Measurements from ENCODE around the gene TCN1.

The TCN1 gene

DNA sequence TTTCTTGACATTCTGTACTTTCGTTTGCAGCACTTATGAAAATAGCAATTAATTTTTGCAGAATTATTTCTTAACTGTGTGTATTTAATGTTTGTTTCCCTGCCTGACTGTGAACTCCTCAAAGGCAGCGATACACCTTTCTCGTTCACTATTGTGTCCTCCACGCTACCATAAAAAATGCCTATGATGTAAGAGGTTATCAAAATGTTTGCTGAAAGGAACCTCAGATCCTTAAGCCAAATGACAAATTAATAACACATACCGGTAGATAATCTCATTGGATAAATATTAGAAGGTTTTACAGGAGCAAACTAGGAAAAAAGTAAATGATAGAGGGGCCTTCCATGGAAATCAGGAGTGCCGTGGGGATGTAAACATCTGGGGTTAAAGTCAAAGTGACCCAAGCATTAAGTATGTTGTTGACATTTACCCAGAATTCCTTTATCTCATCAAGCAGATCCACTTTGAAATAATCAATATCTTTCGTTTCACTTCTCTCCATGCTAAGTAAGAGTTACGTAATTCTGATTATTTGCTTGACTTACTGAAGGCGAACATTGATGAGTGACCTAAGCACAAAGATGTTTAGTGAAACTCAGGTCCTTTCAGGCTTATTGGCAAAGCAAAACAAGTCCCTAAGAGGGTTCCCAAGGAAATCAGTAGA lies 9.7 kb upstream of the TCN1 start:
- no peak overlapping the region for H3K4me3 ChIP-seq (ENCODE audit: low read depth, low read length)
- TF ChIP-seq, protein P1, sequence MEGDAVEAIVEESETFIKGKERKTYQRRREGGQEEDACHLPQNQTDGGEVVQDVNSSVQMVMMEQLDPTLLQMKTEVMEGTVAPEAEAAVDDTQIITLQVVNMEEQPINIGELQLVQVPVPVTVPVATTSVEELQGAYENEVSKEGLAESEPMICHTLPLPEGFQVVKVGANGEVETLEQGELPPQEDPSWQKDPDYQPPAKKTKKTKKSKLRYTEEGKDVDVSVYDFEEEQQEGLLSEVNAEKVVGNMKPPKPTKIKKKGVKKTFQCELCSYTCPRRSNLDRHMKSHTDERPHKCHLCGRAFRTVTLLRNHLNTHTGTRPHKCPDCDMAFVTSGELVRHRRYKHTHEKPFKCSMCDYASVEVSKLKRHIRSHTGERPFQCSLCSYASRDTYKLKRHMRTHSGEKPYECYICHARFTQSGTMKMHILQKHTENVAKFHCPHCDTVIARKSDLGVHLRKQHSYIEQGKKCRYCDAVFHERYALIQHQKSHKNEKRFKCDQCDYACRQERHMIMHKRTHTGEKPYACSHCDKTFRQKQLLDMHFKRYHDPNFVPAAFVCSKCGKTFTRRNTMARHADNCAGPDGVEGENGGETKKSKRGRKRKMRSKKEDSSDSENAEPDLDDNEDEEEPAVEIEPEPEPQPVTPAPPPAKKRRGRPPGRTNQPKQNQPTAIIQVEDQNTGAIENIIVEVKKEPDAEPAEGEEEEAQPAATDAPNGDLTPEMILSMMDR (IDR thresholded peaks at IDR 0.05; ENCODE audit: borderline replicate concordance, insufficient read depth, low read depth, low read length), result no peak

DNA sequence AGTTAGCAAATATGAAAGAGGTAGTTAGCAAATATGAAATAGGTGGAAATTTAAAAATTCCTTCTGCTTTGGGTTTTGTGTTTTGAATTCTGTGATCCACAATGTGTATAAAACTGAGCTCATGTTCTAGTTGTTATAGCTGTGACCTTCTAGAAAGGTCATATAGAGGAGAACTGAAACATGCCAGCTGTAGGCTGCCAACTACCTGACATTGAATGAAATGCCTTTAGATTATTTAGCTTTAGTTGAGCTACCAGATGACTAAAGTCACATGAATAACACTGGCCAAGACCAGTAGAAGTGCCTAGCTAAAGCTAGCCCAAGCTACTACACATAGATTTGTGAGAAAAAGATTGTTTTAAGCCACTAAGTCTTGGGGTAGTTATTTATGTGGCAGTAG lies 5.8 kb upstream of the TCN1 start:
- TF ChIP-seq, protein P1 (IDR thresholded peaks at IDR 0.05; ENCODE audit: borderline replicate concordance, insufficient read depth, low read depth, low read length), result no peak

DNA sequence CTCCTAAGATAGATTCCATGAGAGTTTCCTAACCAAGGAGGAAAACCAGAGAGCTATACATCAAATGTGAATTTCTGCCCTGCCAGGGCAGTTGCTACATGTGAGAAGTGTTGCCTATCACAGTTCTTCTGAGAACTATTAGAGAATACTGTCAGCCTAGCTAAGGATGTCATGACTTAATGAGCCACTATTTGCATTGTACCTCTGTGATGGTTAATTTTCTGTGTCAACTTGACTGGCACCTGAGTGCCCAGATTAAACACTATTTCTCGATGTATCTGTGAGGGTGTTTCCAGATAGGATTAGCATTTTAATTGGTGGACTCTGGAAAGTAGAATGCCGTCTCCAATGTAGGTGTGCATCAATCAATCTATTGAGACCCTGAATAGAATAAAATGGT lies 1.7 kb upstream of the TCN1 start:
- TF ChIP-seq, protein P1 (IDR thresholded peaks at IDR 0.05; ENCODE audit: borderline replicate concordance, insufficient read depth, low read depth, low read length), result no peak
- H3K4me3 ChIP-seq (ENCODE audit: low read depth, low read length), result no peak overlapping the region

More for the DNA sequence above, 5.8 kb upstream of the TCN1 start:
- no peak overlapping the region for H3K4me3 ChIP-seq (ENCODE audit: low read depth, low read length)

DNA sequence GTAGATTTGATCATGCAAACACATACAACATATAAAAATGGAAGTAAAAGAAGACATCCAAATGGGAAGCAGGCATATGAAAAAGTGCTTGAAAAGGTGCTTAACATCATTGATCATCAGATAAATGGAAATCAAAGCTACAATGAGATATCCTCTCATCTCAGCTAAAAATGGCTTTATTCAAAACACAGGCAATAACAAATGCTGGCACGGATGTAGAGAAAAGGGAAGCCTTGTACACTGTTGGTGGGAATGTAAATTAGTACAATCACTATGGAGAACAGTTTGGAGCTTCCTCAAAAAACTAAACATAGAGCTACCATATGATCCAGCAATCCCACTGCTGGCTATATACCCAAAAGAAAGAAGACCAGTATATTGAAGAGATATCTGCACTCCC lies 549 bp upstream of the TCN1 start:
- TF ChIP-seq, protein P1 (IDR thresholded peaks at IDR 0.05; ENCODE audit: borderline replicate concordance, insufficient read depth, low read depth, low read length), result no peak
- no peak overlapping the region for H3K4me3 ChIP-seq (ENCODE audit: low read depth, low read length)

- TF ChIP-seq, protein P1 (IDR thresholded peaks at IDR 0.05; ENCODE audit: borderline replicate concordance, insufficient read depth, low read depth, low read length), result no peak
These were observed 1.3 kb downstream of the TCN1 start for GRCh38 chr11:59865031-59865430.

DNA sequence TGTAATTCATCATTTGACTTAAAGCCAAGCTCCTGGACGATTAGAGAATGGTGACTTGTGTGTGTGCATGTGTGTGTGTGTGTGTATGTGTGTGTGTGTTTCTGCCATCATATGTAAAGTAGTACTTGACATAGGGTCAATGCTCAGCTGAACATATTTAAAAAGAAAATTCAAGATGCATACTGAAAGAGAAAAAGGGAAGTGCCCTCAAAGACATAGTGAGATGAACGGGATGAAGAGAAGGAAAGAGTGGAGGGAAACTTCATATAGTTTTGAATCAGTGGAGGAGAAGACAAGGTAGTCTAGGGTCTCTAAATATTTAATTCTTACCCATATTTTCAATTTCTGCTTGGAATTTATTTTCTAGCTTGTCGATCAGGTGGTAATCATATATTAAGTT lies 4.0 kb downstream of the TCN1 start:
- TF ChIP-seq, protein P1 (IDR thresholded peaks at IDR 0.05; ENCODE audit: borderline replicate concordance, insufficient read depth, low read depth, low read length), result no peak
- no peak overlapping the region for H3K4me3 ChIP-seq (ENCODE audit: low read depth, low read length)

More at GRCh38 chr11:59865031-59865430, 1.3 kb downstream of the TCN1 start:
- no peak overlapping the region for H3K4me3 ChIP-seq (ENCODE audit: low read depth, low read length)

- no peak overlapping the region for H3K4me3 ChIP-seq (ENCODE audit: low read depth, low read length)
- TF ChIP-seq, protein P1 (IDR thresholded peaks at IDR 0.05; ENCODE audit: borderline replicate concordance, insufficient read depth, low read depth, low read length), result no peak
These were observed 6.6 kb downstream of the TCN1 start for GRCh38 chr11:59859673-59860072.

Measured in GM12875 (cell line).